ENCODE results near the gene HAUS3. TPM values are rescaled to one million over a fixed set of nuclear protein-coding genes. Genes with fewer than 3 reads are reported as not detected.

The HAUS3 gene
- total RNA-seq, 2 experiments from 2014 or later: 143 to 148 TPM

- H3K27ac ChIP-seq (ENCODE audit: low read depth in 1 of 2, low read length in 2 of 2): no peak overlapping the region
- Mint-ChIP-seq H3K27ac (no peak overlapping the region), H3K27me3 (no peaks in the 10 kb centered on the region), H3K9me3 (no peaks in the 10 kb centered on the region), H3K36me3 (ENCODE audit: low read depth) (peaks cover 4% of the 10 kb centered on the region), H3K4me3 (no peak overlapping the region), H3K4me1 (ENCODE audit: low read depth) (no peaks in the 10 kb centered on the region)
- H3K27me3 ChIP-seq (ENCODE audit: control insufficient read depth in 1 of 2, insufficient read depth in 2 of 2, low read length in 2 of 2): no peaks in the 10 kb centered on the region
- intact Hi-C loops (cut with DNase I, micrococcal nuclease): loop anchor here in 1 of 2 experiments (10.0 kb wide), 1 partner anchor 667 kb away; no protein-coding TSS in a partner anchor
- H3K4me1 ChIP-seq (ENCODE audit: insufficient read depth, low read length): peaks cover 10% of the 10 kb centered on the region
- DNase-seq (no peak), ATAC-seq (ENCODE audit: poor library complexity) (no peak)
- POLR2A ChIA-PET: no interaction called here
- CTCF ChIA-PET: no interaction called here
- no peak overlapping the region for H3K4me3 ChIP-seq (ENCODE audit: low read length)
- no peak for TF ChIP-seq CTCF (IDR thresholded peaks at IDR 0.05)
- H3K9me3 ChIP-seq (ENCODE audit: control insufficient read depth in 1 of 2, insufficient read depth in 1 of 2, low read length in 2 of 2): no peaks in the 10 kb centered on the region
- peaks cover 2% of the 10 kb centered on the region for H3K36me3 ChIP-seq (ENCODE audit: insufficient read depth, low read length)
Measured at GRCh38 chr4:2267841-2268240, 25.9 kb upstream of the HAUS3 start.

- DNase-seq (no peak), ATAC-seq (ENCODE audit: poor library complexity) (no peak)
- H3K9me3 Mint-ChIP-seq: no peaks in the 10 kb centered on the region
- no peaks in the 10 kb centered on the region for H3K4me1 Mint-ChIP-seq (ENCODE audit: low read depth)
- no peak overlapping the region for H3K27ac ChIP-seq (ENCODE audit: low read depth in 1 of 2, low read length in 2 of 2)
- H3K36me3 Mint-ChIP-seq (ENCODE audit: low read depth): peaks cover 1% of the 10 kb centered on the region
- H3K27me3 Mint-ChIP-seq: no peaks in the 10 kb centered on the region
- no peak overlapping the region for H3K27ac Mint-ChIP-seq
- peaks cover 2% of the 10 kb centered on the region for H3K36me3 ChIP-seq (ENCODE audit: insufficient read depth, low read length)
- no peaks in the 10 kb centered on the region for H3K27me3 ChIP-seq (ENCODE audit: control insufficient read depth in 1 of 2, insufficient read depth in 2 of 2, low read length in 2 of 2)
- no peak overlapping the region for H3K4me3 Mint-ChIP-seq
- POLR2A ChIA-PET: no interaction called here
- CTCF ChIA-PET: no interaction called here
- no peak overlapping the region for H3K4me3 ChIP-seq (ENCODE audit: low read length)
- no peaks in the 10 kb centered on the region for H3K9me3 ChIP-seq (ENCODE audit: control insufficient read depth in 1 of 2, insufficient read depth in 1 of 2, low read length in 2 of 2)
- TF ChIP-seq CTCF (IDR thresholded peaks at IDR 0.05): no peak
- H3K4me1 ChIP-seq (ENCODE audit: insufficient read depth, low read length): peaks cover 14% of the 10 kb centered on the region
- intact Hi-C loops (cut with DNase I, micrococcal nuclease): loop anchor here in 1 of 2 experiments (10.0 kb wide), 1 partner anchor 667 kb away; no protein-coding TSS in a partner anchor
Measured at GRCh38 chr4:2267320-2267811, 25.4 kb upstream of the HAUS3 start.

GRCh38 chr4:2266821-2267220, 24.9 kb upstream of the HAUS3 start:
- Mint-ChIP-seq H3K4me1 (ENCODE audit: low read depth) (no peaks in the 10 kb centered on the region), H3K27me3 (no peaks in the 10 kb centered on the region), H3K9me3 (no peaks in the 10 kb centered on the region), H3K4me3 (no peak overlapping the region), H3K36me3 (ENCODE audit: low read depth) (peaks cover 4% of the 10 kb centered on the region), H3K27ac (no peak overlapping the region)
- DNase-seq (no peak), ATAC-seq (ENCODE audit: poor library complexity) (no peak)
- no peak for TF ChIP-seq CTCF (IDR thresholded peaks at IDR 0.05)
- intact Hi-C loops (cut with DNase I, micrococcal nuclease): loop anchor here in 1 of 2 experiments (10.0 kb wide), 1 partner anchor 668 kb away; no protein-coding TSS in a partner anchor
- Histone ChIP-seq H3K4me1 (ENCODE audit: insufficient read depth, low read length) (peaks cover 14% of the 10 kb centered on the region), H3K4me3 (ENCODE audit: low read length) (no peak overlapping the region), H3K27me3 (ENCODE audit: control insufficient read depth in 1 of 2, insufficient read depth in 2 of 2, low read length in 2 of 2) (no peaks in the 10 kb centered on the region), H3K27ac (ENCODE audit: low read depth in 1 of 2, low read length in 2 of 2) (no peak overlapping the region), H3K9me3 (ENCODE audit: control insufficient read depth in 1 of 2, insufficient read depth in 1 of 2, low read length in 2 of 2) (no peaks in the 10 kb centered on the region), H3K36me3 (ENCODE audit: insufficient read depth, low read length) (peaks cover 2% of the 10 kb centered on the region)
- CTCF ChIA-PET: no interaction called here
- POLR2A ChIA-PET: no interaction called here

All from CD4-positive, alpha-beta T cell (primary cell).